WTC11 (cell line): Measurements from ENCODE around the gene CDH13. TPM values are rescaled to one million over a fixed set of nuclear protein-coding genes. Genes with fewer than 3 reads are reported as not detected.
A peak's percentile ranks its signal among the peaks of the same experiment; 100 is the strongest.

ENCODE experiments used
- ATAC-seq: fragments of 200-7000 bp; cut with Tn5 transposase; 2 replicates; pipeline ENCODE4 v1.10.0; 2021; ENCODE audit warnings: mild to moderate bottlenecking, moderate library complexity
- CTCF ChIA-PET: fragments of 300-600 bp; sonication (Branson Sonifier 250); formaldehyde crosslinking; loops from one replicate; lab custom pipeline; 2021; ENCODE audit warnings: antibody characterized with exemption; lab: Charles Lee
- POLR2A ChIA-PET: fragments of 350-600 bp; sonication (Branson Sonifier 250); formaldehyde crosslinking; loops from one replicate; lab custom pipeline; 2021; ENCODE audit warnings: antibody characterized with exemption; lab: Charles Lee
- DNase-seq: peaks from one replicate; pipeline ENCODE4 v3.0.0; 2021; ENCODE audit warnings: low spot score
- H3K27ac Mint-ChIP-seq: 2 replicates; pipeline ENCODE4 v1.8.0; 2021; ENCODE audit warnings: mixed read lengths
- H3K27me3 Mint-ChIP-seq: 2 replicates; pipeline ENCODE4 v1.8.0; 2021; ENCODE audit warnings: low read depth, mild to moderate bottlenecking, moderate library complexity, mixed read lengths
- H3K36me3 Mint-ChIP-seq: 2 replicates; pipeline ENCODE4 v1.8.0; 2021; ENCODE audit warnings: mixed read lengths
- H3K4me1 Mint-ChIP-seq: 2 replicates; pipeline ENCODE4 v1.8.0; 2022; ENCODE audit warnings: mixed read lengths
- H3K4me3 Mint-ChIP-seq: 2 replicates; pipeline ENCODE4 v1.8.0; 2021; ENCODE audit warnings: mild to moderate bottlenecking, moderate library complexity, mixed read lengths
- H3K9me3 Mint-ChIP-seq: 2 replicates; pipeline ENCODE4 v1.8.0; 2021; ENCODE audit warnings: mixed read lengths
- ATF3 ChIP-seq: sonication (generic); formaldehyde crosslinking; conservative IDR thresholded peaks from 2 replicates; pipeline ENCODE4 v1.8.1; 2022; ENCODE audit warnings: mild to moderate bottlenecking, missing genetic modification reagents
- CREB1 ChIP-seq: sonication (generic); formaldehyde crosslinking; IDR thresholded peaks from 2 replicates; pipeline ENCODE4 v1.8.0; 2023; ENCODE audit warnings: mild to moderate bottlenecking, missing genetic modification reagents
- EMX1 ChIP-seq: fragments of 250-450 bp; sonication (Bioruptor Pico); IDR thresholded peaks from 2 replicates; pipeline ENCODE4 v1.8.0; 2021; ENCODE audit warnings: mild to moderate bottlenecking
- FOXJ3 ChIP-seq: sonication (generic); formaldehyde crosslinking; IDR thresholded peaks from 2 replicates; pipeline ENCODE4 v1.9.0; 2021; ENCODE audit warnings: missing genetic modification reagents, mild to moderate bottlenecking, borderline replicate concordance
- JAZF1 ChIP-seq: fragments of 250-450 bp; sonication (Bioruptor Pico); IDR thresholded peaks from 2 replicates; pipeline ENCODE4 v1.9.0; 2021; ENCODE audit warnings: moderate library complexity, mild to moderate bottlenecking, inconsistent platforms
- MYBL2 ChIP-seq: sonication (generic); formaldehyde crosslinking; IDR thresholded peaks from 2 replicates; pipeline ENCODE4 v1.8.1; 2023; ENCODE audit warnings: mild to moderate bottlenecking, moderate library complexity, missing genetic modification reagents
- NR2C2 ChIP-seq: sonication (generic); formaldehyde crosslinking; IDR thresholded peaks from 2 replicates; pipeline ENCODE4 v1.8.0; 2022; ENCODE audit warnings: mild to moderate bottlenecking, missing genetic modification reagents
- TEAD1 ChIP-seq: sonication (generic); formaldehyde crosslinking; IDR thresholded peaks from 2 replicates; pipeline ENCODE4 v1.8.0; 2022; ENCODE audit warnings: mild to moderate bottlenecking, missing genetic modification reagents
- USF1 ChIP-seq: sonication (generic); formaldehyde crosslinking; IDR thresholded peaks from 2 replicates; pipeline ENCODE4 v1.8.0; 2022; ENCODE audit warnings: mild to moderate bottlenecking, missing genetic modification reagents
- ZNF317 ChIP-seq: sonication (generic); formaldehyde crosslinking; IDR thresholded peaks from 2 replicates; pipeline ENCODE4 v1.8.1; 2023; ENCODE audit warnings: low read depth, mild to moderate bottlenecking, moderate library complexity, missing genetic modification reagents, borderline replicate concordance
- ZNF425 ChIP-seq: fragments of 250-450 bp; sonication (Bioruptor Pico); conservative IDR thresholded peaks from 2 replicates; pipeline ENCODE4 v1.9.0; 2021; ENCODE audit warnings: mild to moderate bottlenecking
- ZNF671 ChIP-seq: fragments of 250-450 bp; sonication (Bioruptor Pico); IDR thresholded peaks from 2 replicates; pipeline ENCODE4 v1.8.0; 2021; ENCODE audit warnings: mild to moderate bottlenecking
- total RNA-seq: library from RNA; stranded (reverse); gene quantifications from 3 replicates; pipeline ENCODE4 v1.2.3, GENCODE V29; 2021
- TF ChIP-seq, protein P1 (sequence below): sonication (generic); formaldehyde crosslinking; IDR thresholded peaks from 2 replicates; pipeline ENCODE4 v1.8.1; 2023; ENCODE audit warnings: mild to moderate bottlenecking, missing genetic modification reagents, moderate library complexity
- TF ChIP-seq, protein P2 (sequence below): fragments of 200-600 bp; IDR thresholded peaks from 2 replicates; pipeline ENCODE4 v1.8.0; 2022; ENCODE audit warnings: antibody characterized with exemption
- TF ChIP-seq, protein P3 (sequence below): fragments of 250-450 bp; sonication (Bioruptor Pico); IDR thresholded peaks from 2 replicates; pipeline ENCODE4 v2.1.2; 2022; ENCODE audit warnings: mild to moderate bottlenecking, moderate library complexity
- TF ChIP-seq, protein P4 (sequence below): sonication (generic); formaldehyde crosslinking; IDR thresholded peaks from 2 replicates; pipeline ENCODE4 v1.8.0; 2023; ENCODE audit warnings: missing genetic modification reagents, mild to moderate bottlenecking, borderline replicate concordance

Gene CDH13
- total RNA-seq, 1 experiment from 2014 or later: 0.81 TPM

- peaks cover 25% of the 10 kb centered on the region for H3K4me1 Mint-ChIP-seq
- H3K4me3 Mint-ChIP-seq: no peak overlapping the region
- H3K36me3 Mint-ChIP-seq: no peaks in the 10 kb centered on the region
- H3K27ac Mint-ChIP-seq: no peak overlapping the region
- peaks cover 6% of the 10 kb centered on the region for H3K9me3 Mint-ChIP-seq
- CTCF ChIA-PET: interaction anchor here (1.2 to 1.6 kb wide), 2 partner anchors 27 to 458 kb away, joined by 3 to 4 read pairs; no protein-coding TSS in a partner anchor
- TF ChIP-seq ZNF671 (CRISPR knock-in tag): no peak
- ATAC-seq (no peak), DNase-seq (no peak)
- POLR2A ChIA-PET: no interaction called here
- H3K27me3 Mint-ChIP-seq: no peaks in the 10 kb centered on the region
These were observed 129.5 kb downstream of the CDH13 start for GRCh38 chr16:82756283-82756599.

- H3K27me3 Mint-ChIP-seq: no peaks in the 10 kb centered on the region
- ChIA-PET CTCF (no interaction called here), POLR2A (no interaction called here)
- H3K4me1 Mint-ChIP-seq: peaks cover 23% of the 10 kb centered on the region
- H3K27ac Mint-ChIP-seq: no peak overlapping the region
- H3K4me3 Mint-ChIP-seq: no peak overlapping the region
- DNase-seq (no peak), ATAC-seq (peak; percentile 47)
- H3K9me3 Mint-ChIP-seq: peaks cover 6% of the 10 kb centered on the region
- TF ChIP-seq USF1 (CRISPR knock-in tag) (peak; percentile 67; the same call in 1 of the 2 replicates), ZNF425 (no peak), CREB1 (CRISPR knock-in tag) (no peak)
- TF ChIP-seq, protein P1, sequence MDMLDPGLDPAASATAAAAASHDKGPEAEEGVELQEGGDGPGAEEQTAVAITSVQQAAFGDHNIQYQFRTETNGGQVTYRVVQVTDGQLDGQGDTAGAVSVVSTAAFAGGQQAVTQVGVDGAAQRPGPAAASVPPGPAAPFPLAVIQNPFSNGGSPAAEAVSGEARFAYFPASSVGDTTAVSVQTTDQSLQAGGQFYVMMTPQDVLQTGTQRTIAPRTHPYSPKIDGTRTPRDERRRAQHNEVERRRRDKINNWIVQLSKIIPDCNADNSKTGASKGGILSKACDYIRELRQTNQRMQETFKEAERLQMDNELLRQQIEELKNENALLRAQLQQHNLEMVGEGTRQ (CRISPR knock-in tag): peak; percentile 82
- H3K36me3 Mint-ChIP-seq: no peaks in the 10 kb centered on the region
These were observed 131.6 kb downstream of the CDH13 start for GRCh38 chr16:82758406-82758805.

GRCh38 chr16:82758904-82759303 lies 132.1 kb downstream of the CDH13 start:
- no peak overlapping the region for H3K4me3 Mint-ChIP-seq
- POLR2A ChIA-PET: no interaction called here
- peak overlapping the region; percentile 55; the same call in 1 of the 2 replicates for H3K27ac Mint-ChIP-seq
- peak; percentile 80 for ATAC-seq
- TF ChIP-seq MYBL2 (CRISPR knock-in tag): no peak
- no peak for TF ChIP-seq ZNF317 (CRISPR knock-in tag)
- TF ChIP-seq, protein P2, sequence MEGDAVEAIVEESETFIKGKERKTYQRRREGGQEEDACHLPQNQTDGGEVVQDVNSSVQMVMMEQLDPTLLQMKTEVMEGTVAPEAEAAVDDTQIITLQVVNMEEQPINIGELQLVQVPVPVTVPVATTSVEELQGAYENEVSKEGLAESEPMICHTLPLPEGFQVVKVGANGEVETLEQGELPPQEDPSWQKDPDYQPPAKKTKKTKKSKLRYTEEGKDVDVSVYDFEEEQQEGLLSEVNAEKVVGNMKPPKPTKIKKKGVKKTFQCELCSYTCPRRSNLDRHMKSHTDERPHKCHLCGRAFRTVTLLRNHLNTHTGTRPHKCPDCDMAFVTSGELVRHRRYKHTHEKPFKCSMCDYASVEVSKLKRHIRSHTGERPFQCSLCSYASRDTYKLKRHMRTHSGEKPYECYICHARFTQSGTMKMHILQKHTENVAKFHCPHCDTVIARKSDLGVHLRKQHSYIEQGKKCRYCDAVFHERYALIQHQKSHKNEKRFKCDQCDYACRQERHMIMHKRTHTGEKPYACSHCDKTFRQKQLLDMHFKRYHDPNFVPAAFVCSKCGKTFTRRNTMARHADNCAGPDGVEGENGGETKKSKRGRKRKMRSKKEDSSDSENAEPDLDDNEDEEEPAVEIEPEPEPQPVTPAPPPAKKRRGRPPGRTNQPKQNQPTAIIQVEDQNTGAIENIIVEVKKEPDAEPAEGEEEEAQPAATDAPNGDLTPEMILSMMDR: no peak
- TF ChIP-seq, protein P3, sequence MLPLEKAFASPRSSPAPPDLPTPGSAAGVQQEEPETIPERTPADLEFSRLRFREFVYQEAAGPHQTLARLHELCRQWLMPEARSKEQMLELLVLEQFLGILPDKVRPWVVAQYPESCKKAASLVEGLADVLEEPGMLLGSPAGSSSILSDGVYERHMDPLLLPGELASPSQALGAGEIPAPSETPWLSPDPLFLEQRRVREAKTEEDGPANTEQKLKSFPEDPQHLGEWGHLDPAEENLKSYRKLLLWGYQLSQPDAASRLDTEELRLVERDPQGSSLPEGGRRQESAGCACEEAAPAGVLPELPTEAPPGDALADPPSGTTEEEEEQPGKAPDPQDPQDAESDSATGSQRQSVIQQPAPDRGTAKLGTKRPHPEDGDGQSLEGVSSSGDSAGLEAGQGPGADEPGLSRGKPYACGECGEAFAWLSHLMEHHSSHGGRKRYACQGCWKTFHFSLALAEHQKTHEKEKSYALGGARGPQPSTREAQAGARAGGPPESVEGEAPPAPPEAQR (CRISPR knock-in tag): no peak
- no peak for TF ChIP-seq FOXJ3 (CRISPR knock-in tag)
- TF ChIP-seq EMX1 (CRISPR knock-in tag): no peak
- TF ChIP-seq, protein P4, sequence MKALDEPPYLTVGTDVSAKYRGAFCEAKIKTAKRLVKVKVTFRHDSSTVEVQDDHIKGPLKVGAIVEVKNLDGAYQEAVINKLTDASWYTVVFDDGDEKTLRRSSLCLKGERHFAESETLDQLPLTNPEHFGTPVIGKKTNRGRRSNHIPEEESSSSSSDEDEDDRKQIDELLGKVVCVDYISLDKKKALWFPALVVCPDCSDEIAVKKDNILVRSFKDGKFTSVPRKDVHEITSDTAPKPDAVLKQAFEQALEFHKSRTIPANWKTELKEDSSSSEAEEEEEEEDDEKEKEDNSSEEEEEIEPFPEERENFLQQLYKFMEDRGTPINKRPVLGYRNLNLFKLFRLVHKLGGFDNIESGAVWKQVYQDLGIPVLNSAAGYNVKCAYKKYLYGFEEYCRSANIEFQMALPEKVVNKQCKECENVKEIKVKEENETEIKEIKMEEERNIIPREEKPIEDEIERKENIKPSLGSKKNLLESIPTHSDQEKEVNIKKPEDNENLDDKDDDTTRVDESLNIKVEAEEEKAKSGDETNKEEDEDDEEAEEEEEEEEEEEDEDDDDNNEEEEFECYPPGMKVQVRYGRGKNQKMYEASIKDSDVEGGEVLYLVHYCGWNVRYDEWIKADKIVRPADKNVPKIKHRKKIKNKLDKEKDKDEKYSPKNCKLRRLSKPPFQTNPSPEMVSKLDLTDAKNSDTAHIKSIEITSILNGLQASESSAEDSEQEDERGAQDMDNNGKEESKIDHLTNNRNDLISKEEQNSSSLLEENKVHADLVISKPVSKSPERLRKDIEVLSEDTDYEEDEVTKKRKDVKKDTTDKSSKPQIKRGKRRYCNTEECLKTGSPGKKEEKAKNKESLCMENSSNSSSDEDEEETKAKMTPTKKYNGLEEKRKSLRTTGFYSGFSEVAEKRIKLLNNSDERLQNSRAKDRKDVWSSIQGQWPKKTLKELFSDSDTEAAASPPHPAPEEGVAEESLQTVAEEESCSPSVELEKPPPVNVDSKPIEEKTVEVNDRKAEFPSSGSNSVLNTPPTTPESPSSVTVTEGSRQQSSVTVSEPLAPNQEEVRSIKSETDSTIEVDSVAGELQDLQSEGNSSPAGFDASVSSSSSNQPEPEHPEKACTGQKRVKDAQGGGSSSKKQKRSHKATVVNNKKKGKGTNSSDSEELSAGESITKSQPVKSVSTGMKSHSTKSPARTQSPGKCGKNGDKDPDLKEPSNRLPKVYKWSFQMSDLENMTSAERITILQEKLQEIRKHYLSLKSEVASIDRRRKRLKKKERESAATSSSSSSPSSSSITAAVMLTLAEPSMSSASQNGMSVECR (CRISPR knock-in tag): no peak
- TF ChIP-seq JAZF1 (CRISPR knock-in tag): no peak
- no peak for TF ChIP-seq ATF3 (CRISPR knock-in tag)
- no peak for TF ChIP-seq TEAD1 (CRISPR knock-in tag)
- TF ChIP-seq ZNF425: no peak
- no peak for TF ChIP-seq NR2C2 (CRISPR knock-in tag)
- H3K9me3 Mint-ChIP-seq: peaks cover 6% of the 10 kb centered on the region
- no peak for DNase-seq
- H3K27me3 Mint-ChIP-seq: no peaks in the 10 kb centered on the region
- H3K4me1 Mint-ChIP-seq: peaks cover 23% of the 10 kb centered on the region
- CTCF ChIA-PET: no interaction called here
- H3K36me3 Mint-ChIP-seq: no peaks in the 10 kb centered on the region
